Measurements from ENCODE around the gene GAL3ST3. TPM values are rescaled to one million over a fixed set of nuclear protein-coding genes. Genes with fewer than 3 reads are reported as not detected.
"Not testable (repeated sequence)": the region's sequence is repeated elsewhere in the genome, so short reads cannot be mapped to it uniquely, and the experiment has no call there.

GAL3ST3 gene
- total RNA-seq, 6 donors from 2014 or later, result 2.4 TPM; not detected in 5

- TF ChIP-seq POLR2A (IDR thresholded peaks at IDR 0.05) (no peak), EP300 (IDR thresholded peaks at IDR 0.05) (no peak), CTCF (IDR thresholded peaks at IDR 0.05) (no peak), POLR2AphosphoS5 (IDR thresholded peaks at IDR 0.05) (no peak)
- Histone ChIP-seq H3K4me1 (peaks cover 51 to 59% (median 54%) of the 10 kb centered on the region in 4 donors), H3K9me3 (no peaks in the 10 kb centered on the region), H3K36me3 (peaks cover 0 to 7% (median 0%) of the 10 kb centered on the region in 4 donors), H3K27me3 (no peaks in the 10 kb centered on the region), H3K4me3 (no peak overlapping the region), H3K27ac (peak overlapping the region; percentile 37 to 90 (median 72))
- DNase-seq (peak in 1 of 2 donors; percentile 62), ATAC-seq (ENCODE audit: low FRiP score in 2 of 2) (peak; percentile 66 to 92)
- 63 to 72% methylated on average over 9 of the region's 9 CpGs for WGBS, 2 donors
Observed at GRCh38 chr11:66080055-66080817, 31.3 kb upstream of the GAL3ST3 start.

GRCh38 chr11:66078949-66079348 lies 30.0 kb upstream of the GAL3ST3 start:
- Histone ChIP-seq H3K36me3 (peaks cover 0 to 15% (median 1%) of the 10 kb centered on the region in 4 donors), H3K4me1 (peaks cover 46 to 51% (median 48%) of the 10 kb centered on the region in 4 donors)
- DNase-seq; ATAC-seq (ENCODE audit: low FRiP score in 2 of 2); H3K4me3 ChIP-seq; H3K27me3 ChIP-seq; H3K27ac ChIP-seq; H3K9me3 ChIP-seq: not testable (repeated sequence)
- 82 to 91% methylated on average over 7 of the region's 7 CpGs for WGBS, 2 donors

GRCh38 chr11:66077927-66078326 lies 29.0 kb upstream of the GAL3ST3 start:
- Histone ChIP-seq H3K27ac (no peak overlapping the region), H3K27me3 (no peaks in the 10 kb centered on the region), H3K4me3 (no peak overlapping the region), H3K9me3 (no peaks in the 10 kb centered on the region), H3K36me3 (peaks cover 0 to 17% (median 1%) of the 10 kb centered on the region in 4 donors), H3K4me1 (peaks cover 36 to 44% (median 37%) of the 10 kb centered on the region in 4 donors)
- DNase-seq, result no peak
- ATAC-seq (ENCODE audit: low FRiP score in 2 of 2), result no peak
- TF ChIP-seq CTCF (IDR thresholded peaks at IDR 0.05) (no peak), EP300 (IDR thresholded peaks at IDR 0.05) (no peak), POLR2A (IDR thresholded peaks at IDR 0.05) (no peak), POLR2AphosphoS5 (IDR thresholded peaks at IDR 0.05) (no peak)
- 93 to 98% methylated on average over 3 of the region's 3 CpGs for WGBS, 2 donors

GRCh38 chr11:66076561-66076960 lies 27.6 kb upstream of the GAL3ST3 start:
- H3K27ac ChIP-seq, result no peak overlapping the region
- peaks cover 0 to 17% (median 1%) of the 10 kb centered on the region in 4 donors for H3K36me3 ChIP-seq
- TF ChIP-seq POLR2A (IDR thresholded peaks at IDR 0.05) (no peak), CTCF (IDR thresholded peaks at IDR 0.05) (no peak), POLR2AphosphoS5 (IDR thresholded peaks at IDR 0.05) (no peak), EP300 (IDR thresholded peaks at IDR 0.05) (no peak)
- 78 to 88% methylated on average over 8 to 9 of the region's 9 CpGs for WGBS, 2 donors
- peaks cover 30 to 38% (median 34%) of the 10 kb centered on the region in 4 donors for H3K4me1 ChIP-seq
- H3K4me3 ChIP-seq, result no peak overlapping the region
- DNase-seq (no peak), ATAC-seq (ENCODE audit: low FRiP score in 2 of 2) (no peak)
- H3K9me3 ChIP-seq, result no peaks in the 10 kb centered on the region
- no peaks in the 10 kb centered on the region for H3K27me3 ChIP-seq

GRCh38 chr11:66075273-66075672 lies 26.3 kb upstream of the GAL3ST3 start:
- Histone ChIP-seq H3K27ac (no peak overlapping the region), H3K27me3 (no peaks in the 10 kb centered on the region), H3K4me3 (no peak overlapping the region), H3K36me3 (peaks cover 0 to 17% (median 1%) of the 10 kb centered on the region in 4 donors), H3K4me1 (peaks cover 23 to 29% (median 26%) of the 10 kb centered on the region in 4 donors), H3K9me3 (no peaks in the 10 kb centered on the region)
- DNase-seq (no peak), ATAC-seq (ENCODE audit: low FRiP score in 2 of 2) (no peak)
- no peak for TF ChIP-seq POLR2AphosphoS5 (IDR thresholded peaks at IDR 0.05)
- TF ChIP-seq CTCF (IDR thresholded peaks at IDR 0.05), result no peak
- no peak for TF ChIP-seq POLR2A (IDR thresholded peaks at IDR 0.05)
- TF ChIP-seq EP300 (IDR thresholded peaks at IDR 0.05), result no peak
- WGBS, 2 donors, result 97 to 100% methylated on average over 4 of the region's 4 CpGs
